ENCODE data around the gene SERPINB12.
A peak's percentile ranks its signal among the peaks of the same experiment; 100 is the strongest.

Gene SERPINB12, protein sequence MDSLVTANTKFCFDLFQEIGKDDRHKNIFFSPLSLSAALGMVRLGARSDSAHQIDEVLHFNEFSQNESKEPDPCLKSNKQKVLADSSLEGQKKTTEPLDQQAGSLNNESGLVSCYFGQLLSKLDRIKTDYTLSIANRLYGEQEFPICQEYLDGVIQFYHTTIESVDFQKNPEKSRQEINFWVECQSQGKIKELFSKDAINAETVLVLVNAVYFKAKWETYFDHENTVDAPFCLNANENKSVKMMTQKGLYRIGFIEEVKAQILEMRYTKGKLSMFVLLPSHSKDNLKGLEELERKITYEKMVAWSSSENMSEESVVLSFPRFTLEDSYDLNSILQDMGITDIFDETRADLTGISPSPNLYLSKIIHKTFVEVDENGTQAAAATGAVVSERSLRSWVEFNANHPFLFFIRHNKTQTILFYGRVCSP

GRCh38 chr18:63542069-63542468 is at the start of gene SERPINB12:
TSS of gene SERPINB12 (plus strand) at chr18:63542369. CDS start at chr18:63556160, 13,791 bp downstream.
- no peak for DNase-seq

DNA sequence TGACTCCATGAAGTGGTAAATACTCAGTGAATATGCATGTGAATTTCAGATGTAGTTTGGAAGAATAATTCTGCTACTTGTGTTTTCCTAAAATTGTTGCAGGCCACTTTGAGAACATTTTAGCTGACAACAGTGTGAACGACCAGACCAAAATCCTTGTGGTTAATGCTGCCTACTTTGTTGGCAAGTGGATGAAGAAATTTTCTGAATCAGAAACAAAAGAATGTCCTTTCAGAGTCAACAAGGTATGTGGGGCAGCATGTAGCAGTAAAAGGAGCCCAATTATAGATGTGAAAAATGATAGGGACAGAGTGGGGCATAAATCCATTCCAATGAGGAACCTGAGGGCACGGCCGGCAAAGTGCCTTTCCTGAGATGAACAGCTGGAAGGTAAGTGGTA is 49.3 kb upstream of the SERPINB12 start:
- DNase-seq = no peak

- DNase-seq = no peak
Observed at GRCh38 chr18:63495675-63496074, 46.5 kb upstream of the SERPINB12 start.

GRCh38 chr18:63505566-63506335 is 36.4 kb upstream of the SERPINB12 start:
- DNase-seq = no peak

DNA sequence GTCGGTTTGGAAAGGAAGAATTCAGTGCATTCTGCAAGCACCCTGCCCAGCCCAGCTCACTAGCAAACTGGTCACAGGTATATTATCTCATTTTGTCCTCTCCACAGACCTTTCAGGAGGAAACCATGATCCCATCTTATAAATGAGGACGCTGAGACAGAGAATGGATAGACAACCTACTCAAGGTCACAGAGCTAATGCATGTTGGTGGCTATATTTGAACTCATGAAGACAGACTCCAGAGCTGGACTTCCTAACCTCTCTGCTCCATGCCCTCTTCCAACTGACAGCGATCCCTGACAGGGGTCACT is 35.9 kb upstream of the SERPINB12 start:
- no peak for DNase-seq

DNA sequence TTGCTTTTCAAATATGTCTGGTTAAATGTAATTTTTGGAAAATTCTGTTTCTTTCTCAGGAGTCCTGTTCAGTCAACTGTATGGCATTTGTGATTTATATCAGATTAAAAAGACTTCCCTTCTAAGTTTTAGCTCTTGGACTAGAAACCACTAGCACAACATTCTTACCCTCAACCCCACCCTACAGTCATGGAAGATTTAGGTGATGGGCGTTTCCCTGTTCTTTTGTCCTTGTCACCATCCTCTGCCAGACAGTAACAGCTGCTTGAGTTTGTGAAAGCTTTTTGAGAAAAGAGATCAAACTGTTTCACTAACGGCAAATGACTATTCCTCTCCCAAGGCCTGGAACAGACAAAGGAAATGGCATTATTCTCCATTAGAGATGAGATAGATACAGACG is 33.6 kb upstream of the SERPINB12 start:
- DNase-seq = no peak

- no peak for DNase-seq
Observed at GRCh38 chr18:63511285-63511684, 30.9 kb upstream of the SERPINB12 start.

- no peak for DNase-seq
Observed at GRCh38 chr18:63514326-63514725, 27.8 kb upstream of the SERPINB12 start.

- DNase-seq = no peak
Observed at GRCh38 chr18:63514888-63515678, 27.1 kb upstream of the SERPINB12 start.

DNA sequence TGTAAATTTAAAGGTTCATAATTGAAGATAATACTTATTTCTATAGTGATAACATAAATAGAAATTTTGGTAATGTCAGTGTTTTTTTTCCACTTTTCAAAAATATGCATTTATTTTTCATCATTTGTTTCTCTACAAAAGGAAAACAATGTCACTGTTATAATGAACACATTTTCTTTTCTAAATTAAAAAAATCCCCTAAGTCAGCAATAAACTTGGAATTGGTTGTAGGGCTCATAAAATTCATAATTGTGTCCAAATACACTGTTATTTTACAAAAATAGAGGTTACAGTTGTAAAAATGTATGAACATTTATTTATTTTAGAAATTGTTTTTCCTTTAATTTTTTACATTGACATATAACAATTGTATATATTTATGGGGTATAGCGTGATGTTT is 26.4 kb upstream of the SERPINB12 start:
- DNase-seq = no peak

DNA sequence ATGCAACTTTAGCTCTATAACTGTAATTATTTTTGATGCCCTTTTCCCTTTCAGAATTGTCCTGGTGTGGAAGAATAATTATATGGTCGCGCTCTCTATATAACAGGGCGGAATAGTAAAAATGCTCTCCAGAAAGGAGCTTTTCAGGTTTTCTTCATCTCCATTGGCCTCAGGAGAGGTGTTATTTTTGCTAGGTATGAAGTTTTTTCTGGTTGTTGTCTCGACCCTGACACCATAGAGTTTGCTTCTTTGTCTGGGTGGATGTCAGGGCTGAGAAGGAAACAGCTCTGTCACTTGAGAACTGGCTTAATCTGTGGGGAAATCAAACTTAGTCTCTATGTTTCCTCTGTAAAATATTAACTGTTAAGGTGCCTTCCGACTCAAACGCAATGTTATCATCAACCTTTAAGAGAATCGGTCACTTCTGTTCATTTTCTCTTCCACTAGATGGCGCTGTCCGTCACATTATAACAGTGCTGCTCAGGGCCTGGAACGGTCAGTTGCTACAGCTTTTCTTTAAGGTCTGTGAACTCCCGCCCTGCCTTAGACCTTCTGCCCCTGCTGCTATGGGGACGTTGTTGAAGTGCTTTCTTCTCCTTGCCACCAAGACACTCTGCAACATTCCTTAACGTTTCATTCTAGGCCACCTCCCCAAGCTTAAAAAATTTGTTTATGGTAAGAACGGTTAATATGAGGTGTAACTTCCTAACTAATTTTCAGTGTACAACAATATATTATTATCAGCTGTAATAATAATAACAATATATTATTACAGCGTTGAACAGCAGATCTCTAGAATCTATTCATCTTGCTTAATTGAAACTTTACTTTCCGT is 23.8 kb upstream of the SERPINB12 start:
- peak; percentile 32 for DNase-seq

DNA sequence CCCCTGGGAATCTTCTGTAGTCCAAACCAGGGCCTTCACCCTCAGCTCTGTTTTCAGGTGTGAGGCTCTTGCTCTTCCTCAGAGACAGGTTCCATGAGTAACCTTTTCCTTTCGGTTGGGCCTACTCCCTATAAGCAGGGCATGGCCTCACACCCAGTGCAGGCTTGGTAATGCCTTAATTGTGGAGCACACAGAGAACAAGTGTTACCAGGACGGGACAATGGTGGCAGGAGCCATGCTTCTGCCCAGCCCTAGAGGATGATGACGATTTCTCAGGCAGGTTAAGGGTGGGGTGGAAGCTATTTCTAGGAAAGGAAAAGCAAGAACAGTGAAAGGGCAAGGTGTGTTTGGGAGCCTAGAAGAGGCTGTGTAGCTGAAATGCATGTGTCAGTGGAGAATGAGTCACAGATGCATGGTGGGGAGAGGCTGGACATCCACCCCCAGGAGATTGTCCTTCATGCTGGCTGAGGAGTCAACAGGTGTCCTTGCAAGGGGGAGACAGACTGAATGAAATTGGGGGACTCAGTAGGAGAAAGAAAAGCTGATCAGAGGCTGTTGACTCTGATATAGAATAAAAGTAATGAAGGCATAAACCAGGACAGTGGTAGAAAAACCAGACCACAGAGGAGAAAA is 22.0 kb upstream of the SERPINB12 start:
- no peak for DNase-seq

GRCh38 chr18:63523660-63524059 is 18.5 kb upstream of the SERPINB12 start:
- no peak for DNase-seq

DNA sequence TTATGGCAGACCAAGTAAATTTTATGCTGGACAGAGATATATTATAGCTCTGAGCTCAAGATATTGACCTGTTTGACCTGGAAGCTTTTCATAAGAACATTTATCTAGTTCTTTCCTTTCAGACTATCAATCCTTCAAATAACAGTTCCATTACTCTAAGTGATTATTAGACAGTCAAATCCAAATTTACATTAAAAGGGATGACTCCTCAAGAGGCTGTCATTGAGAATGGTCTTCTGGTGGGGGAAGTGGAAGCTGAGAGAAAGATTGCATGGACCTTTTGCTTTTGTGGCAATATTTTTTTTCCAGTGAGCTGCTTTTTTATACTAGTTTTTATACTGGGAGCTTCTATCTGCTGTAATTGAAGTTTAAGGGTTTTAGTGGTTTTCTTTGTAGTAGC is 14.9 kb upstream of the SERPINB12 start:
- no peak for DNase-seq

- no peak for DNase-seq
Observed at GRCh38 chr18:63528863-63529492, 13.2 kb upstream of the SERPINB12 start.

DNA sequence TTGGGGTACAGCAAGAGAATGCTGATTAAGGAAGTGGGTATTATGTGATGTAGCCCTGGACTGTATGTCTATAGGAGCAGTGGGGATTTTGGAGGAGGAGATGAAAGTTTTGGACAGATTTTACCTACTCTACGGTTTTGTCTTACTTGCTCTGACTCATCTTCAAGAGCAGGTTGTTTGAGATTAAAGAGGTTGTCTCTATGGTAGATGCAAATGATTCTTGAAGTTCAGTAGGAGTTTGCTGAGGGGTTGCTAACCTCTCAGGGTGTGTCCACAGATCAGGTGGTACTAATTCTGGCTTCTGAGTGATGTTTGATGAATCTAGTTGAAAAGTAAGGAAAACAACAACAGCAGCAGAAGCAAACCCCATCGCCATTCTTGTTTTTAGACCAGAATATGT is 9.7 kb upstream of the SERPINB12 start:
- DNase-seq = no peak

DNA sequence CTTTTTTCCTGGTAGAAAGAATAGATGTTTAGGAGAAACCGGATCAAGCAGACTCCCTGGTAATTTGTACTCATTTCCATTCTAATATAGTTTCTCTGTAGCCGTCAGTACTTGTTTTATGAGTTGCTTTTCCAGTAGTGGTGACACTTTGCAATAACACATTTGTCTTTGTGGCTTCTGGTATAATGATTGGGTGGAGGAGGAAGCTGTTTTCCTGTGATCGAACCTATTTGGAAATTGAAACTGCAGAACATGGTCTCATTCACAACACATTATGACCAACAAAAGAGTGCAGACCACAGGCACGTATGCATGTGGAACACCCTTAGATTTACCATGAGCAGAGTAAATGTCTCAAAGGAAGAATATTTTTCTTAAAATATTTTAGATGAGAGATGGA is 7.6 kb upstream of the SERPINB12 start:
- DNase-seq = no peak

DNA sequence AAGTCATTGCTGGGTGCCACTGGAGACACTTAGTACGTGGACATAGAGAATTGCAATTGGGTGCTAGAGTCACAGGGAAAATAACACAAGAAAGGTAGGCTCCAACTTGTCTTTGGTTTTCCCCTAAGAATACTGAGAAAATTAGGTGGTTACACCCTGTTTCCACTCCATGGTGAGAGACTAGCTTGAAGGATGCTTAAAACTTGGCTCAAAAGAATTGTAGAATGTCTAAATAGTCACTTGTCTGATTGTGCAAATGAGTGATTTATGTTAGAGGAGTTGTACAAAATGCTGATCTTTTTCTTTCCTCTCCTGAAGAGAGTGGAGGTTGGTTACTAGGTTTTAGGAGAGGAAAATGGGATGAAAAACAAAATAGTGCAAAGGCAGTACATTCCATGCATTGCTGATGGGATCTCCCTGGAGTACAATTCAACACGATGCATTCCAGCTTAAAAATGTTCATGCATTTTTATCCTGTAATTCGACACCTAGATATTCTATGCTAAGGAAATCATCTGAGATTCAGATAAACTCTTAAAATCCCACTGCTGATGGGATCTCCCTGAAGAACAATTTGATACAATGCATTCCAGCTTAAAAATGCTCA is 2.2 kb upstream of the SERPINB12 start:
- DNase-seq = no peak

GRCh38 chr18:63544017-63544416 is 1.8 kb downstream of the SERPINB12 start:
- no peak for DNase-seq

- DNase-seq = no peak
Observed at GRCh38 chr18:63545000-63545399, 2.8 kb downstream of the SERPINB12 start.

DNA sequence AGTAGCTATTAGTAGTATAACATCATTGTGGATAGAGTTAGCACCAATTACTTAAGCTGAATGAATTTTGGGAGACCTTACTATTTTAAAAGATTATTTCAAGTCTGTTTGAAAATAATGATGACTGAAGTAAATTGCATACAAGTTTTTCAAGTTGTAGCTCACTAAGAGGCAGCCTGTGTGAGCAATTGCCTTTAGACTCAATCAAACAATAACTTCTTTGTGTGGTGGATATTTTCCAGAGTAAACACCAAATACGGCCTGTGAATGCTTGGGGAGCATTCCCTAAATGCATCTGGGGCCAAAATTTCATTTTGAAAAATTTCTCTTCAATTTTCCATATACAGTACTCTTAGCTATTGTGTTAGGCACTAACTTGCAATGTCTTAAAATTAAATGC is 7.9 kb downstream of the SERPINB12 start:
- DNase-seq = no peak

Data from activated CD4-positive, alpha-beta T cell treated with anti-CD3 and anti-CD28 coated beads, Interleukin-2, amount 50 U/mL, for 1 hour (primary cell).